NCI-H2196 (cell line): ENCODE results near the gene ST6GALNAC3.

Source experiments
- DNase-seq: peaks from one replicate; lab custom pipeline; 2025; ENCODE audit not compliant: unreplicated experiment; lab: John Stamatoyannopoulos, UW

Gene ST6GALNAC3

DNA sequence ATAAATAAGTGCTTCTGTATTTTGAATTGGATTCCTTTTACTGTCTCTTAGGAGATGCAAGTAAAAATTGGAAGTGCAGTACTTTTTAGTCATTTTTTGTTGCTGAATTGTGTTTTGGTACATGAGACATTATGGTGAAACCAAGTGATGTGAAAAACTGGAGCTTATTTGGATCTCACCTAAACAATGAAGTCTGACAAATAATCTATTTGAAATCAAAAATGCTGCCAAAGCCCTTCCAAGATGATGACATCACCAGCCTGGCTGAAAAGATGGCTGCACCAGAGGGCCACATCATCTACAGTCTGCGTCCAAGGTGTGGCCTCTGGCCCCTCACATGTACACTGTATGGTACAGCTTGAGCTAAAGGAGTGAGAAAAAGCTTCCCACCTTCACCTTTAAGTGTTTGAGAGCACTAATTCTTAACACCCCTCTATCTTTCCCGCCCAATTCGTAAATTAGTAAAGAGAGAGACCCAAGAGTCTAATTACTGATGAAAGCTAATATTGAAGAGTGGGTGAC, 600.2 kb downstream of the ST6GALNAC3 start:
- no peak for DNase-seq

DNA sequence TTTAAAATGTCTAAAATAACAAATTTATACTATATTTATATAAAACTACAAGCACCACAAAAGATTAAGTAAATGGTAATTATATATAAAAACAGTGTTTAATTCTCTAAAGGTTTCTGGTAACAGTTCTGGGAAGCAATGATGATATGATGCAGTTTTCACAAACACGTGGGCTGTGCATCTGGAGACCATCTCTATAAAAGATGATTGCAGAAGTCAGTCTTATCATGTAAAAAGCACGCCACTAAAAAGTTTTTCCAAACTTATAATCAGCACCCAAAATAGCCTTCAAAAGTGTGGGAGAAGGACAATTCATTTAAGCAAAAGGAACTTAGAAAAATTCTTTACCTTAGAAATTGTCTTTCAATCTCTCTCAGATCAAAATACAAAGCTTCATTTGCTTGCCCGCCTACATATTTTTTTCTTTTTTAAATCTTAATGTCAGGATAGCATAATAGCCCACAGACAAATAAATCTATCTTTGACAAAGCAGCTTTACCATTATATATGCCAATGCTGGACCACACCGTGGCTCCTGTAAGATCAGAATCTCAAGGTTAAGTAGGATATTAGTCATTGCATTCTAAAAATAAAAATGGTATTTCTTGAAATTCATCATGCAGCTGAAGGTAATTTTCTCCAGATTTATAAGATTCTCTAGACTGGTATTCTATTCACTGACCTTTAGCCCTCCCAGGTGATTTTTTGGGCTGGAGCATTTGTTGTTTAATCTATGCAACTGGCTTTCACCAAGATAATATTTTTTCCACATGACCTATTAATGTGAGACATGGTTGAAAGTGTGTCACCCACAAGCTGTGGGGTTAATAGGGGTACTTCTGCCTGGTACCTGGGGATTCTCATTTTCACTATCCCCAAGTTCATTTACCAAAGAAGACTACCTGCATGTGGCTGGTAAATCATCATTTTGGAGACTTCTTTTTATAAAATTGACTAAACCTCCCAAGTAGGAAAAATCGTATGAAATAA, 603.2 kb downstream of the ST6GALNAC3 start:
- DNase-seq: no peak

DNA sequence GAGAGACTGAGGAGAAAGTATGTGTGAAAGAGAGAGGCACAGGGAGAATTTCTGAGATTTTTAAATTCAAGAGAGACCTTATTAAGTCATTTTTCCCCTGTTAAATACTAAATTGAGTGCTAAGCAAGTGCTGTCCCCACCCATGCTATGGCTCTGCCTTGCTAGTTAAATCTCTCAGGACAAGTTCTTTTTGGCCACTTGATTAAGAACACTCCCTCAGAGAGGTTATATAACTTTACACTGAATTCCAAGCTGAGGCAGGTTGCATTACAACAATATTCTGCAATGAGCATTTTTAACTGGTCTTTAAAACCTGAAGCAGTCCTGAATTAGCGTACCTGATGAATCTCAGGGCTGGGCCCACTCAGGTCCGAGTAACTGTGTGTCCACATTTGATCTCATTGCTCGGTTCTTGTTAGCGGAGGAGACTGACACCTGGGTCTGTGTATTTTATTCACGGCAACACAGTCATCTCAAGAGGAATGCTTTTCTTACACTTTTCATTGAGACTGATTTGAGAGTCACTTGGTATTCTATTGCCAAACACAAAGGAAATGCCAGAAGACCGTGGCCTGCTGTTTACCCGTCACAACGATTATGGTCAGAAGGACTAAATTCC, 605.1 kb downstream of the ST6GALNAC3 start:
- no peak for DNase-seq

DNA sequence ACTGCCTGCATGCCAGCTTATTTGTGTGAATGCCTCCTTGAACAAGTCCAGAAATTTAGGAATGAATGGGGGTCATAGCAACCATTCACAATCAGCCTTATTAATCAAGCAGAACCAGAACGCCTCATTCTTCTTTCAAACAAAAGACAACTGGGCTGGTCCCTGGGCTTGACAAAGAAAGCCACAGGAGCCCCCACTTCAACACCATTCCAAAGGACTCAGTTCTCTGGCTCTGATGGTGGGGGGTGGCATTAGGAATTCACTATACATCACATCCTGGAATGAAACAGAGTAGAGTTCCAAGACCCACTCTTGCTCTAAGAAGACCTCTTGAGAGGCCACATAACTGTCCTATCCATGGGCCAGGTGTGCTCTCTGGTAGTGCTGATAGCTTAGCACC, 606.1 kb downstream of the ST6GALNAC3 start:
- DNase-seq: no peak

DNA sequence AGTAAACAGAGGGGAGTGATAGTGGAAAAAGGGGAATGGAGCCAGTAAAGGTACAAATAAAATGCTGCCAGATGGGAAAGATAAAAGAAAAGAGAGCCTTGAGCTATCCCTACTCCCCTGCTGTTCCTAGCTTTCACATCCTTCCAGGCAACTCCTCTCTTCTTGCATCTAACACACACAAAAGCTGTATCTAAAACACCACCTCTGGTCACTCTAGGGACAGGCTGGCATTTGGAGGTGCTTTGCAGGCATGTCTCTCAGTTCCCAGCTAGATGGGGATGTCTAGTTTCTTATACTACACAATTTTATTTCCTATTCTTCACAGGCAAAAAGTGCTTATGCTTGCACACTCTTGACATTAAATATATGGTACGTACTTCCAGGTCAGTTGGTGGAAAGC, 607.6 kb downstream of the ST6GALNAC3 start:
- DNase-seq: no peak
